Calu3 (cell line): Measurements from ENCODE around the gene PTPRN2. TPM values are rescaled to one million over a fixed set of nuclear protein-coding genes. Genes with fewer than 3 reads are reported as not detected.

Experiments used
- BruUV-seq: library from RNA; stranded (reverse); fragments of 400-500 nt; replicated peaks from 2 replicates; lab custom pipeline; 2021; lab: Mats Ljungman, UMichigan
- CTCF ChIA-PET: fragments of 300-600 bp; sonication (Branson Sonifier 250); formaldehyde crosslinking; loops from one replicate; lab custom pipeline; 2022; ENCODE audit warnings: antibody characterized with exemption; lab: Charles Lee
- DNase-seq: peaks from one replicate; pipeline ENCODE4 v3.0.0; 2022
- H3K27ac Mint-ChIP-seq: one replicate; pipeline ENCODE4 v1.8.0; 2022; ENCODE audit warnings: mixed read lengths; ENCODE audit not compliant: unreplicated experiment
- H3K27me3 Mint-ChIP-seq: one replicate; pipeline ENCODE4 v1.8.0; 2022; ENCODE audit warnings: mixed read lengths; ENCODE audit not compliant: unreplicated experiment
- H3K36me3 Mint-ChIP-seq: one replicate; pipeline ENCODE4 v1.8.0; 2022; ENCODE audit warnings: mild to moderate bottlenecking, moderate library complexity, mixed read lengths; ENCODE audit not compliant: insufficient read depth, unreplicated experiment
- H3K4me1 Mint-ChIP-seq: one replicate; pipeline ENCODE4 v1.8.0; 2022; ENCODE audit warnings: mild to moderate bottlenecking, low read depth, mixed read lengths; ENCODE audit not compliant: unreplicated experiment
- H3K4me3 Mint-ChIP-seq: one replicate; pipeline ENCODE4 v1.8.0; 2022; ENCODE audit warnings: mild to moderate bottlenecking, low read depth, moderate library complexity, mixed read lengths; ENCODE audit not compliant: unreplicated experiment
- H3K9me3 Mint-ChIP-seq: one replicate; pipeline ENCODE4 v1.8.0; 2022; ENCODE audit warnings: low read depth, mixed read lengths; ENCODE audit not compliant: unreplicated experiment
- CTCF ChIP-seq: fragments of 200-600 bp; IDR thresholded peaks from one replicate; pipeline ENCODE4 v1.8.0; 2022; ENCODE audit warnings: antibody characterized with exemption; ENCODE audit not compliant: unreplicated experiment
- intact Hi-C: fragments of 100-400 bp; cut with micrococcal nuclease; formaldehyde crosslinking; loops from one replicate; pipeline ENCODE4 v1.10.0; 2022; ENCODE audit not compliant: unreplicated experiment
- total RNA-seq: library from RNA; stranded (reverse); gene quantifications from 2 replicates; pipeline ENCODE4 v1.2.3, GENCODE V29; 2022

Gene PTPRN2
- total RNA-seq, 1 experiment from 2014 or later: 2.0 TPM

DNA sequence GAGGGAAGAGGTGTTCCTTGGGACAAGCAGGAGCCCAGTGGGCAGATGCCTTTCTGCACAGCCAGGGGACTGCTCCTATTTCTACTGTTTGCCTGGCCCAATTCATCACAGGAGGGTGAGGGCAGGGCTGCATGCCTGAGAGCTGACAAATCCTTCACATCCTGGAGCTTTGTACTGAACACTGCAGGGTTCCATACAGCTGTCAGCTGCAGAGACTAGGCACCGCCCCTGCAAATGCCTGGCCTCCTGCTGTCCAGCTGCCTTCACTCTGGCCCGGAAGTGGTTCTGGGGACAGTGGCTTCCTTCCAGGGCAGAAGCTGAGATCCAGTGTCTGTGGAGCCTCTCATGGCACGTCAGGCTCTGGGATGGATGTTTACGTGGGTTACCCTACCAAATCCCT, 780.1 kb downstream of the PTPRN2 start:
- BruUV-seq: no TSS peak
- no peak for TF ChIP-seq CTCF
- H3K4me3 Mint-ChIP-seq: no peak overlapping the region
- no peak for DNase-seq
- H3K4me1 Mint-ChIP-seq: no peaks in the 10 kb centered on the region
- no peak overlapping the region for H3K27ac Mint-ChIP-seq
- H3K9me3 Mint-ChIP-seq: peaks cover 19% of the 10 kb centered on the region
- CTCF ChIA-PET: no interaction called here
- H3K27me3 Mint-ChIP-seq: no peaks in the 10 kb centered on the region
- intact Hi-C loops: no loop called here
- H3K36me3 Mint-ChIP-seq: no peaks in the 10 kb centered on the region

DNA sequence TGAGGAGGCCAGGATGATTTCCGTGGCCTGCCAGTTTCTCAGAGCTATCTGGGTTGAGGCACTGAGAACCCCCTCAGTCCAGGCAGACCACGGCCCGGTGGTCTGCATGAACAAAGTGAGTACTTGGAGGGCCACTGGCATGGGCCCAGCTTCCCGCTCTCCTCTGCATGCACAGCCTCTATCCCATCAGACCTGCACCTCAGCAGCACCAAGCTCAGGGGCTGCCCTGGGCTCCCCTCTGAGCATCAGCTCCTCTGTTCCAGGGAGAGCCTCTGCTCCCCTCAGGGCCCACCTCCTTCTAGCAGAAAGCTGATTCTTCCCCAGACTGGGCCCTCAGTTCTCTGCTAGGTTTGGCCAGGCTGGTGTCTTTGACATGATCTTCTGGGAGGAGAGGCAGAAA, 780.9 kb downstream of the PTPRN2 start:
- Mint-ChIP-seq H3K4me3 (no peak overlapping the region), H3K9me3 (peaks cover 25% of the 10 kb centered on the region), H3K4me1 (no peaks in the 10 kb centered on the region), H3K27ac (no peak overlapping the region), H3K27me3 (no peaks in the 10 kb centered on the region), H3K36me3 (no peaks in the 10 kb centered on the region)
- intact Hi-C loops: no loop called here
- CTCF ChIA-PET: no interaction called here
- BruUV-seq: no TSS peak
- no peak for TF ChIP-seq CTCF
- DNase-seq: no peak

DNA sequence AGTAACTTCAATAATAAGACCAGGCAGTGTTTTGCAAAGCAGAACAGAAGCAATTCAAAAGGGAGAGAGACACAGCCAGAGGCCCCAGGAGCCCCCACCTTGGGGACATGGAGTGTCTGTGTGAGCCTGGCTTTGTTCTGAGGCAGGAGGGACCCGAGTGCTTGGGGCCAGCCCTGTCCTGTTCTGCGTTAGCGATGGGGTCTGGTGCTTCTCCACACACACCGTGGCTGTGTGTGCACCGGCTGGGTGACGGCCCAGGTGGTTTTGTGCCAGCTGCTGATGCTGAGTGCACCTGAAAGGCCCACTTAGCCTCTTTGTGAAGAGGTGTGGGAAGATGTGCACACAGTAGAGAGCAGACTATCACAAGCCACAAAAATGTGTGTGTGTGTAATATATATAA, 781.9 kb downstream of the PTPRN2 start:
- intact Hi-C loops: no loop called here
- no TSS peak for BruUV-seq
- no peaks in the 10 kb centered on the region for H3K27me3 Mint-ChIP-seq
- H3K9me3 Mint-ChIP-seq: peaks cover 30% of the 10 kb centered on the region
- no peak for DNase-seq
- H3K4me3 Mint-ChIP-seq: no peak overlapping the region
- H3K27ac Mint-ChIP-seq: no peak overlapping the region
- no peaks in the 10 kb centered on the region for H3K36me3 Mint-ChIP-seq
- TF ChIP-seq CTCF: no peak
- no peaks in the 10 kb centered on the region for H3K4me1 Mint-ChIP-seq
- CTCF ChIA-PET: no interaction called here

- H3K4me3 Mint-ChIP-seq: no peak overlapping the region
- CTCF ChIA-PET: no interaction called here
- no peaks in the 10 kb centered on the region for H3K36me3 Mint-ChIP-seq
- no peaks in the 10 kb centered on the region for H3K27me3 Mint-ChIP-seq
- no TSS peak for BruUV-seq
- no peak for DNase-seq
- intact Hi-C loops: no loop called here
- no peaks in the 10 kb centered on the region for H3K4me1 Mint-ChIP-seq
- peaks cover 32% of the 10 kb centered on the region for H3K9me3 Mint-ChIP-seq
- no peak overlapping the region for H3K27ac Mint-ChIP-seq
- TF ChIP-seq CTCF: no peak
Observed at GRCh38 chr7:157803906-157804305, 783.7 kb downstream of the PTPRN2 start.
